IMR-90 (cell line): Measurements from ENCODE around the gene SLC22A31. TPM values are rescaled to one million over a fixed set of nuclear protein-coding genes. Genes with fewer than 3 reads are reported as not detected.

Experiments
- ATAC-seq: fragments of 200-7000 bp; cut with Tn5 transposase; 2 replicates; pipeline ENCODE4 v1.9.1; 2020; ENCODE audit warnings: low read depth, mild to moderate bottlenecking, moderate library complexity
- BruUV-seq: library from RNA; stranded (reverse); fragments of 400-500 nt; replicated peaks from 2 replicates; lab custom pipeline; 2021; lab: Mats Ljungman, UMichigan
- CTCF ChIA-PET: fragments of 300-600 bp; formaldehyde crosslinking; extraction: SDS; loops from one replicate; lab custom pipeline; 2021; ENCODE audit warnings: antibody characterized with exemption; lab: Yijun Ruan, JAX
- POLR2A ChIA-PET: fragments of 300-600 bp; sonication (Branson Sonifier 250); formaldehyde crosslinking; loops from one replicate; lab custom pipeline; 2022; ENCODE audit warnings: antibody characterized with exemption; ENCODE audit not compliant: unreplicated experiment; lab: Charles Lee
- DNase-seq: peaks from one replicate; pipeline ENCODE4 v3.0.0; 2013
- H2AFZ ChIP-seq: replicated peaks from 2 replicates; pipeline ENCODE3; 2013; ENCODE audit warnings: low read length, mild to moderate bottlenecking; ENCODE audit not compliant: poor library complexity
- H2AK5ac ChIP-seq: 2 replicates; pipeline ENCODE4 v1.6.1; 2013; ENCODE audit warnings: low read depth, low read length, inconsistent platforms
- H2AK9ac ChIP-seq: replicated peaks from 2 replicates; pipeline ENCODE3; 2013; ENCODE audit warnings: mild to moderate bottlenecking, low read depth, low read length, moderate library complexity; ENCODE audit not compliant: poor library complexity
- H2BK120ac ChIP-seq: 2 replicates; pipeline ENCODE4 v1.6.1; 2013; ENCODE audit warnings: low read depth, low read length, inconsistent platforms
- H2BK15ac ChIP-seq: 3 replicates; pipeline ENCODE4 v1.6.1; 2013; ENCODE audit warnings: low read depth, low read length, inconsistent platforms
- H2BK20ac ChIP-seq: 2 replicates; pipeline ENCODE4 v1.6.1; 2013; ENCODE audit warnings: low read depth, mild to moderate bottlenecking, inconsistent platforms, low read length, moderate library complexity
- H2BK5ac ChIP-seq: 2 replicates; pipeline ENCODE4 v1.6.1; 2013; ENCODE audit warnings: mild to moderate bottlenecking, low read depth, low read length, inconsistent platforms; ENCODE audit not compliant: poor library complexity, severe bottlenecking
- H3K14ac ChIP-seq: replicated peaks from 2 replicates; pipeline ENCODE4 v1.6.1; 2013; ENCODE audit warnings: low read depth, low read length, inconsistent platforms
- H3K18ac ChIP-seq: 2 replicates; pipeline ENCODE4 v1.6.1; 2013; ENCODE audit warnings: low read depth, low read length, control low read depth
- H3K23ac ChIP-seq: 2 replicates; pipeline ENCODE4 v1.6.1; 2013; ENCODE audit warnings: low read depth, low read length, inconsistent platforms
- H3K27ac ChIP-seq: 2 replicates; pipeline ENCODE4 v1.5.1; 2013; ENCODE audit warnings: mild to moderate bottlenecking, control low read depth, low read length; ENCODE audit not compliant: insufficient read depth
- H3K27me3 ChIP-seq: 2 replicates; pipeline ENCODE4 v1.6.1; 2013; ENCODE audit warnings: low read length; ENCODE audit not compliant: control insufficient read depth, insufficient read depth
- H3K36me3 ChIP-seq: 2 replicates; pipeline ENCODE4 v1.6.1; 2013; ENCODE audit warnings: low read length, mixed read lengths; ENCODE audit not compliant: control insufficient read depth, insufficient read depth
- H3K4ac ChIP-seq: 2 replicates; pipeline ENCODE4 v1.6.1; 2013; ENCODE audit warnings: low read depth, low read length, inconsistent platforms
- H3K4me1 ChIP-seq: 2 replicates; pipeline ENCODE4 v1.6.1; 2013; ENCODE audit warnings: low read length, mixed read lengths; ENCODE audit not compliant: control insufficient read depth, insufficient read depth
- H3K4me2 ChIP-seq: 2 replicates; pipeline ENCODE4 v1.6.1; 2013; ENCODE audit warnings: low read depth, mild to moderate bottlenecking, control low read depth, low read length, moderate library complexity
- H3K4me3 ChIP-seq: 2 replicates; pipeline ENCODE4 v1.5.1; 2013; ENCODE audit warnings: low read depth, mild to moderate bottlenecking, control low read depth, low read length, moderate library complexity; ENCODE audit not compliant: insufficient read depth
- H3K56ac ChIP-seq: 2 replicates; pipeline ENCODE4 v1.6.1; 2013; ENCODE audit warnings: low read length, inconsistent platforms; ENCODE audit not compliant: insufficient read depth; ENCODE audit errors: extremely low read depth
- H3K79me1 ChIP-seq, 2 experiments: 2 replicates each; pipeline ENCODE4 v1.6.1; 2013; ENCODE audit warnings: low read length in 2 of 2, inconsistent platforms in 1 of 2, low read depth in 1 of 2
- H3K9ac ChIP-seq: 2 replicates; pipeline ENCODE4 v1.6.1; 2013; ENCODE audit warnings: low read depth, low read length, control low read depth
- H3K9me1 ChIP-seq: 2 replicates; pipeline ENCODE4 v1.6.1; 2013; ENCODE audit warnings: low read length, inconsistent platforms; ENCODE audit not compliant: insufficient read depth
- H3K9me3 ChIP-seq: 2 replicates; pipeline ENCODE4 v1.6.1; 2013; ENCODE audit warnings: low read length; ENCODE audit not compliant: control insufficient read depth, insufficient read depth
- H4K20me1 ChIP-seq: 2 replicates; pipeline ENCODE4 v1.6.1; 2013; ENCODE audit warnings: low read length, inconsistent platforms; ENCODE audit not compliant: insufficient read depth
- H4K5ac ChIP-seq: 2 replicates; pipeline ENCODE4 v1.6.1; 2013; ENCODE audit warnings: mild to moderate bottlenecking, low read depth, low read length, control low read depth
- H4K8ac ChIP-seq, 2 experiments: 2 replicates each; pipeline ENCODE4 v1.6.1; 2013; ENCODE audit warnings: low read depth in 2 of 2, low read length in 2 of 2, control low read depth in 1 of 2, inconsistent platforms in 1 of 2
- H4K91ac ChIP-seq: 2 replicates; pipeline ENCODE4 v1.6.1; 2013; ENCODE audit warnings: low read depth, low read length, inconsistent platforms; ENCODE audit not compliant: insufficient read depth
- CHD1 ChIP-seq: IDR thresholded peaks from 2 replicates; pipeline ENCODE4 v1.6.1; 2012; ENCODE audit warnings: low read depth, low read length, improper control_type of control experiment
- FOS ChIP-seq: fragments of 150-350 bp; IDR thresholded peaks from 2 replicates; pipeline ENCODE4 v1.6.1; 2016; ENCODE audit warnings: low read depth, low read length
- MAZ ChIP-seq: IDR thresholded peaks from 2 replicates; pipeline ENCODE4 v1.6.1; 2012; ENCODE audit warnings: low read depth, mild to moderate bottlenecking, low read length, improper control_type of control experiment, moderate library complexity, borderline replicate concordance
- RAD21 ChIP-seq: IDR thresholded peaks from 2 replicates; pipeline ENCODE4 v1.6.1; 2012; ENCODE audit warnings: low read length, improper control_type of control experiment
- RCOR1 ChIP-seq: IDR thresholded peaks from 2 replicates; pipeline ENCODE4 v1.6.1; 2012; ENCODE audit warnings: mild to moderate bottlenecking, low read length, improper control_type of control experiment; ENCODE audit not compliant: insufficient replicate concordance
- SMC3 ChIP-seq: fragments of 150-350 bp; IDR thresholded peaks from 2 replicates; pipeline ENCODE4 v1.6.1; 2016; ENCODE audit warnings: low read depth, mild to moderate bottlenecking, antibody characterized with exemption, low read length, moderate library complexity
- USF2 ChIP-seq: fragments of 150-350 bp; IDR thresholded peaks from 2 replicates; pipeline ENCODE4 v1.6.1; 2017; ENCODE audit warnings: mild to moderate bottlenecking, antibody characterized with exemption, low read length, low read depth
- WGBS, 2 experiments: methylation state at CpG; one replicate each; pipeline versions ENCODE4 v1.1.5 to v1.1.7; 2013; ENCODE audit warnings: missing lambda C conversion rate in 2 of 2; ENCODE audit not compliant: insufficient read length in 1 of 2; ENCODE audit errors: extremely low coverage in 2 of 2; 5-methylcytosine and 5-hydroxymethylcytosine counted together
- dilution Hi-C: fragments of 300-500 bp; cut with HindIII; formaldehyde crosslinking; loops from one replicate; pipeline ENCODE4 v1.14.3; 2018; ENCODE audit warnings: low sequenced_read_pairs; ENCODE audit not compliant: unreplicated experiment
- in situ Hi-C: fragments of 300-500 bp; cut with MboI; formaldehyde crosslinking; loops from 3 replicates; pipeline ENCODE4 v1.14.3; 2019; ENCODE audit warnings: low sequenced_read_pairs, inconsistent platforms, mixed read lengths
- intact Hi-C: fragments of 100-400 bp; cut with micrococcal nuclease; formaldehyde crosslinking; loops from 2 replicates; pipeline ENCODE4 v1.10.0; 2022
- polyA plus RNA-seq, 3 experiments: library from polyadenylated mRNA; depleted of rRNA; stranded (reverse); fragments of >200 nt; gene quantifications; 2 replicates each; pipeline ENCODE4 v1.2.3, GENCODE V29; 2012; ENCODE audit warnings: low replicate concordance in 1 of 3
- total RNA-seq: library from RNA; depleted of rRNA; stranded (reverse); fragments of >200 nt; gene quantifications from 2 replicates; pipeline ENCODE4 v1.2.3, GENCODE V29; 2012

Gene SLC22A31
- total and polyA plus RNA-seq, 2 of the 4 experiments (the other 2 are of a cell fraction) = 0.18 to 5.5 TPM

GRCh38 chr16:89209522-89210044 is 9.2 kb upstream of the SLC22A31 start:
- Histone ChIP-seq H3K27ac (no peak overlapping the region), H3K9me1 (no peaks in the 10 kb centered on the region), H3K27me3 (peaks cover 2% of the 10 kb centered on the region), H3K4ac (no peak overlapping the region), H3K36me3 (no peaks in the 10 kb centered on the region), H2BK5ac (no peak overlapping the region), H3K18ac (no peak overlapping the region), H3K79me1 (no peaks in the 10 kb centered on the region), H4K20me1 (no peaks in the 10 kb centered on the region; the same call in 1 of the 2 replicates), H2BK15ac (no peak overlapping the region), H3K4me1 (no peaks in the 10 kb centered on the region), H3K4me3 (no peak overlapping the region), H3K23ac (no peak overlapping the region), H3K14ac (no peak overlapping the region), H3K9ac (no peak overlapping the region), H3K4me2 (no peak overlapping the region), H4K91ac (no peak overlapping the region), H4K8ac (no peak overlapping the region), H2BK20ac (no peak overlapping the region), H2AK9ac (no peak overlapping the region), H3K56ac (no peak overlapping the region), H3K9me3 (no peaks in the 10 kb centered on the region), H2AFZ (no peak overlapping the region), H4K5ac (no peak overlapping the region), H2AK5ac (no peak overlapping the region), H2BK120ac (no peak overlapping the region)
- no TSS peak for BruUV-seq
- no peak for TF ChIP-seq FOS
- no peak for TF ChIP-seq RAD21
- TF ChIP-seq RCOR1 = no peak
- TF ChIP-seq CHD1 = no peak
- no peak for TF ChIP-seq SMC3
- TF ChIP-seq MAZ = no peak
- TF ChIP-seq USF2 = no peak
- no peak for ATAC-seq
- DNase-seq = no peak
- ChIA-PET POLR2A (no interaction called here), CTCF (no interaction called here)
- dilution Hi-C loops = no loop called here
- intact Hi-C loops = no loop called here
- 76% methylated on average over 9 of the region's 15 CpGs; no CpG with 5 or more reads in 1 of the 2 experiments for WGBS, 2 experiments
- in situ Hi-C loops = loop anchor here (10.0 kb wide), 1 partner anchor 275 kb away; no protein-coding TSS in a partner anchor
